Common myeloid progenitor, CD34-positive (primary cell): ENCODE measurements around the gene IL36B.

Experiments
- CTCF ChIA-PET: fragments of 350-600 bp; sonication (Branson Sonifier 250); formaldehyde crosslinking; loops from one replicate; lab custom pipeline; 2021; ENCODE audit warnings: antibody characterized with exemption; lab: Charles Lee
- POLR2A ChIA-PET: fragments of 350-600 bp; sonication (Branson Sonifier 250); formaldehyde crosslinking; loops from one replicate; lab custom pipeline; 2021; ENCODE audit warnings: antibody characterized with exemption; lab: Charles Lee
- DNase-seq, 3 donors: peaks; one replicate each; pipeline versions ENCODE4 v3.0.0 to v3.0.0-alpha.2; 2013
- H3K27ac ChIP-seq, 2 experiments: 1 replicate in 1 of 2; 2 replicates in 1 of 2; pipeline ENCODE4 v1.7.0; 2013; ENCODE audit warnings: inconsistent platforms in 2 of 2, low read length in 2 of 2, mild to moderate bottlenecking in 2 of 2, low read depth in 1 of 2, moderate library complexity in 1 of 2; ENCODE audit not compliant: severe bottlenecking in 2 of 2, insufficient read depth in 1 of 2, poor library complexity in 1 of 2
- H3K27me3 ChIP-seq, 5 experiments: replicated peaks in 2 of 5; 1 replicate in 3 of 5; 2 replicates in 2 of 5; pipeline versions ENCODE4 v1.6.1 to v1.7.0; 2013; ENCODE audit warnings: low read length in 4 of 5, mild to moderate bottlenecking in 2 of 5, moderate library complexity in 2 of 5, inconsistent platforms in 1 of 5; ENCODE audit not compliant: insufficient read depth in 5 of 5, control insufficient read depth in 4 of 5
- H3K36me3 ChIP-seq, 4 experiments: 1 replicate in 2 of 4; 2 replicates in 2 of 4; pipeline versions ENCODE4 v1.6.1 to v1.7.0; 2013; ENCODE audit warnings: low read length in 3 of 4, control low read depth in 1 of 4, mild to moderate bottlenecking in 1 of 4; ENCODE audit not compliant: control insufficient read depth in 4 of 4, insufficient read depth in 4 of 4
- H3K4me1 ChIP-seq, 4 experiments: 1 replicate in 3 of 4; 2 replicates in 1 of 4; pipeline versions ENCODE4 v1.6.1 to v1.7.1; 2013; ENCODE audit warnings: low read length in 3 of 4, mild to moderate bottlenecking in 3 of 4, control low read depth in 1 of 4, inconsistent platforms in 1 of 4, moderate library complexity in 1 of 4; ENCODE audit not compliant: control insufficient read depth in 4 of 4, insufficient read depth in 4 of 4; ENCODE audit errors: control extremely low read depth in 1 of 4
- H3K4me3 ChIP-seq, 7 experiments: 1 replicate in 4 of 7; 2 replicates in 3 of 7; pipeline versions ENCODE4 v1.5.1 to v1.7.0; 2013; ENCODE audit warnings: mild to moderate bottlenecking in 7 of 7, low read length in 6 of 7, moderate library complexity in 6 of 7, inconsistent platforms in 2 of 7, low read depth in 2 of 7, control low read depth in 1 of 7; ENCODE audit not compliant: insufficient read depth in 4 of 7, control insufficient read depth in 1 of 7; ENCODE audit errors: extremely low read depth in 1 of 7
- H3K9me3 ChIP-seq, 5 experiments: 1 replicate in 4 of 5; 2 replicates in 1 of 5; pipeline versions ENCODE4 v1.6.1 to v1.7.1; 2013; ENCODE audit warnings: low read length in 4 of 5, mild to moderate bottlenecking in 2 of 5, inconsistent platforms in 1 of 5, low read depth in 1 of 5, moderate library complexity in 1 of 5; ENCODE audit not compliant: control insufficient read depth in 4 of 5, insufficient read depth in 2 of 5; ENCODE audit errors: control extremely low read depth in 1 of 5
- WGBS: methylation state at CpG from one replicate; pipeline ENCODE4 v1.1.5; 2013; ENCODE audit not compliant: insufficient coverage; 5-methylcytosine and 5-hydroxymethylcytosine counted together

IL36B gene

GRCh38 chr2:112993831-112994230 lies 58.8 kb downstream of the IL36B start:
- Histone ChIP-seq H3K4me3 (no peak overlapping the region), H3K27me3 (no peaks in the 10 kb centered on the region), H3K4me1 (peaks cover 0 to 4% (median 0%) of the 10 kb centered on the region in 4 experiments), H3K27ac (no peak overlapping the region), H3K9me3 (peaks cover 3 to 32% (median 9%) of the 10 kb centered on the region in 5 experiments), H3K36me3 (no peaks in the 10 kb centered on the region)
- POLR2A ChIA-PET, result no interaction called here
- no peak for DNase-seq
- CTCF ChIA-PET, result no interaction called here

- DNase-seq, result no peak
- WGBS, result 100% methylated on average over 1 of the region's 3 CpGs
- Histone ChIP-seq H3K27me3 (no peaks in the 10 kb centered on the region), H3K36me3 (no peaks in the 10 kb centered on the region), H3K9me3 (peaks cover 2 to 32% (median 9%) of the 10 kb centered on the region in 5 experiments), H3K27ac (no peak overlapping the region), H3K4me3 (no peak overlapping the region), H3K4me1 (no peaks in the 10 kb centered on the region)
- CTCF ChIA-PET, result no interaction called here
- POLR2A ChIA-PET, result no interaction called here
These were observed 63.1 kb downstream of the IL36B start for GRCh38 chr2:112989611-112990010.

GRCh38 chr2:112985090-112985489 lies 67.6 kb downstream of the IL36B start:
- peaks cover 0 to 2% (median 0%) of the 10 kb centered on the region in 5 experiments for H3K27me3 ChIP-seq
- H3K36me3 ChIP-seq, result no peaks in the 10 kb centered on the region
- no CpG with 5 or more reads among the region's 5 CpGs for WGBS
- H3K9me3 ChIP-seq, result peaks cover 0 to 10% (median 2%) of the 10 kb centered on the region in 5 experiments
- ChIA-PET POLR2A (no interaction called here), CTCF (no interaction called here)
- H3K4me3 ChIP-seq, result no peak overlapping the region
- no peaks in the 10 kb centered on the region for H3K4me1 ChIP-seq
- no peak overlapping the region for H3K27ac ChIP-seq
- no peak for DNase-seq

GRCh38 chr2:112980537-112980936 lies 72.1 kb downstream of the IL36B start:
- peaks cover 0 to 4% (median 0%) of the 10 kb centered on the region in 5 experiments for H3K27me3 ChIP-seq
- POLR2A ChIA-PET, result no interaction called here
- H3K4me3 ChIP-seq, result no peak overlapping the region
- DNase-seq, result peak in 1 of 3 donors; percentile 2
- H3K36me3 ChIP-seq, result no peaks in the 10 kb centered on the region
- no peaks in the 10 kb centered on the region for H3K4me1 ChIP-seq
- no peak overlapping the region for H3K27ac ChIP-seq
- H3K9me3 ChIP-seq, result no peaks in the 10 kb centered on the region
- WGBS, result 13% methylated on average over 1 of the region's 1 CpG
- CTCF ChIA-PET, result no interaction called here

GRCh38 chr2:112979731-112980130 lies 72.9 kb downstream of the IL36B start:
- ChIA-PET CTCF (no interaction called here), POLR2A (no interaction called here)
- Histone ChIP-seq H3K36me3 (no peaks in the 10 kb centered on the region), H3K4me1 (no peaks in the 10 kb centered on the region), H3K27ac (no peak overlapping the region), H3K27me3 (peaks cover 0 to 4% (median 0%) of the 10 kb centered on the region in 5 experiments), H3K4me3 (no peak overlapping the region), H3K9me3 (no peaks in the 10 kb centered on the region)
- no peak for DNase-seq
- 100% methylated on average over 1 of the region's 1 CpG for WGBS

- Histone ChIP-seq H3K4me3 (no peak within 1 kb of the TSS), H3K27me3 (peaks cover 0 to 4% (median 0%) of the 10 kb centered on the region in 5 experiments), H3K9me3 (no peaks in the 10 kb centered on the region), H3K27ac (no peak within 1 kb of the TSS), H3K36me3 (no peaks in the 10 kb centered on the region), H3K4me1 (no peaks in the 10 kb centered on the region)
- ChIA-PET POLR2A (no interaction called here), CTCF (interaction anchor here (1.2 kb wide), 1 partner anchor 36 kb away, joined by 3 read pairs; no protein-coding TSS in a partner anchor)
- WGBS, result 93% methylated on average over 6 of the region's 7 CpGs
- no peak for DNase-seq
These were observed 75.1 kb downstream of the IL36B start, which contains the start of gene IL36G for GRCh38 chr2:112977559-112978056. TSS of gene IL36G (plus strand) at chr2:112978006. CDS start at chr2:112978639, 633 bp downstream.
